ACHN (cell line): ENCODE results near the gene STMN3.

Experiments used
- DNase-seq: peaks from one replicate; pipeline ENCODE4 v3.0.0-alpha.2; 2015
- in situ Hi-C: cut with HindIII; loops from 2 replicates; pipeline ENCODE4 v1.10.0; 2017; ENCODE audit warnings: low sequenced_read_pairs, low pct_ligation_motif_present, low pct_unique_long_range_greater_than_20kb

STMN3 gene

DNA sequence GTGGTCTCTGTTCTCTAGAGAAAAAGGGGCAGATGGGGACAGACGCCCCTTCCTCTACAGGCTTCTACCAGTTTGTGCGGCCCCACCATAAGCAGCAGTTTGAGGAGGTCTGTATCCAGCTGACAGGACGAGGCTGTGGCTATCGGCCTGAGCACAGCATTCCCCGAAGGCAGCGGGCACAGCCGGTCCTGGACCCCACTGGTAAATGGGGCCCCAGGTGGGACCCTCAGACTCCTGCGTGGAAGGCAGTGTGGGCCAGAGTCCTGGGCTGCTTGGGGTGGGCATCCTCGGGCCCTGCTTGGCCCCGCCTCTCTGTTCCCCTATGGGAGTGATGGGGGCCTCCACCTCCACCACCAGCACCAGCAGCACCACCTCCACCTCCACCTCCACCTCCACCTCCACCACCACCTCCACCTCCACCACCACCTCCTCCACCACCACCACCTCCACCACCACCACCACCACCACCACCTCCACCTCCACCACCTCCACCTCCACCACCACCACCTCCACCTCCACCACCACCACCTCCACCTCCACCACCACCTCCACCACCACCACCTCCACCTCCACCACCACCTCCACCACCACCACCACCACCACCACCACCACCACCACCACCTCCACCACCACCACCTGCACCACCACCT lies 40.0 kb upstream of the STMN3 start:
- DNase-seq, result no peak
- in situ Hi-C loops, result no loop called here

DNA sequence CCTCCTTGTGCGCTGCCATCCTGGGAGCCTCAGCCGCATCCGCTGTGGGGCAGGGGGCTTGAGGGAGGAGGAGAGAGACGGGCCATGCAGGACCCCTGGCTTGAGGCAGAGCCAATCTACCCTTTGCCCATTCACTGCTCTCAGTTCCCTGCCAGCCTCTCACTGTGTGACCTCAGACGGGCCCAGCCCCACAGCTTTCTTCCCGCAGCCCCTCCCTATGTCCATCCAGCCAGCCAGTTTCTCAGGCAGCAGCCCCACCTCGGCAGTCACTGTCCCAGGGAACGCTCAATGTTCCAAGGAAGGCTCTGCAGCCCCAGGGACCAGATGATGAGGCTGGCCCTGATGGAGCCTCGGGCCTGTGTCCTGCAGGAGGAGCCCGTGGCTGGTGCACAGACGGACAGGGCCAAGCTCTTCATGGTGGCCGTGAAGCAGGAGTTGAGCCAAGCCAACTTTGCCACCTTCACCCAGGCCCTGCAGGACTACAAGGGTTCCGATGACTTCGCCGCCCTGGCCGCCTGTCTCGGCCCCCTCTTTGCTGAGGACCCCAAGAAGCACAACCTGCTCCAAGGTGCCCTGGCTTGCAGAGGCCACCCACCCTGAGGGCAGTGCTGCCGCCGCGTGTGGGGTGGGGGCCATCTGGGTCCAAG lies 39.3 kb upstream of the STMN3 start:
- no peak for DNase-seq
- in situ Hi-C loops, result no loop called here

- no peak for DNase-seq
Measured at GRCh38 chr20:63691711-63692435, 38.6 kb upstream of the STMN3 start.

DNA sequence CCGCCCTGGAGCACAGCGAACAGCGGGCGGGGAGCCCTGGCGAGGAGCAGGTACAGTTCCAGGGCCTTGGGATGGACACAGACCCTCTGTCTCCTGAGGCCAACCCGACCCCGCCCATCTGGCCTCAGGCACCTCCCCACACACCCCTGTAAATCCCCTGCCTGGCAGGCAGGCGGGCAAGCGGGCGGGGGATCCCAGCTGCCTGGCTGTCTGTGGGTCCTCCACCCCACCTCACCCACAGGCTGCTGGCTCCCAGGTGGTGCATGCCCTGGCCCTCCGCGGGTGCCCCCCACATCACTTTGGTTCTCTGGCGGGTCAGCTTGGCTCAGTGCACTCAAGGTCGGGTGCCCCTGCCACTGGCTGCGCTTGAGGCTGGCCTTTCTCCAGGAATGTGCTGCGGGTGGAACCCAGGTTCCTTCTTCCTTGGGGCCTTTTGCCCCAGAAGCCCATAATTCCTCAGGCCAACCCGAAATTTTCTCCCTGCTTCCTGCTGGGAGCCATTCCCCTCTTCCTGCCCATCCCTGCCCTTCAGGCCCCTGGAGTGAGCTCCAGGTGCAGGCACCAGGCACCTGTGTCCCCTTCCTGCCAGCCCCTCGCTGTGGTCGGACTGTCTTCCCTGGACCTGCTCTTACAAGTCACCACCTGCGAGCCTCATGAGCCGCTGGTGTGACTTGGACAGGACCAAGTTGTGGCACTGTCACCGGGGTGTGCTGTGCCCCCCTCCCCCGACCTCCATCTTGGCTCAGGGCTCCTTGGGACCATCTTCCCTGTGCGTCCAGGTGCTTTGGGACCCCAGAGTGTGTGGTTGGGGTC lies 37.9 kb upstream of the STMN3 start:
- no peak for DNase-seq
- in situ Hi-C loops, result no loop called here

More at GRCh38 chr20:63691711-63692435, 38.6 kb upstream of the STMN3 start:
- in situ Hi-C loops, result no loop called here

GRCh38 chr20:63690003-63690897 lies 37.0 kb upstream of the STMN3 start:
- in situ Hi-C loops, result no loop called here
- DNase-seq, result no peak

- no peak for DNase-seq
- in situ Hi-C loops, result no loop called here
Measured at GRCh38 chr20:63689046-63690002, 36.1 kb upstream of the STMN3 start.

- DNase-seq, result no peak
- in situ Hi-C loops, result no loop called here
Measured at GRCh38 chr20:63688228-63689045, 35.2 kb upstream of the STMN3 start.

GRCh38 chr20:63687419-63688178 lies 34.4 kb upstream of the STMN3 start:
- in situ Hi-C loops, result no loop called here
- no peak for DNase-seq

DNA sequence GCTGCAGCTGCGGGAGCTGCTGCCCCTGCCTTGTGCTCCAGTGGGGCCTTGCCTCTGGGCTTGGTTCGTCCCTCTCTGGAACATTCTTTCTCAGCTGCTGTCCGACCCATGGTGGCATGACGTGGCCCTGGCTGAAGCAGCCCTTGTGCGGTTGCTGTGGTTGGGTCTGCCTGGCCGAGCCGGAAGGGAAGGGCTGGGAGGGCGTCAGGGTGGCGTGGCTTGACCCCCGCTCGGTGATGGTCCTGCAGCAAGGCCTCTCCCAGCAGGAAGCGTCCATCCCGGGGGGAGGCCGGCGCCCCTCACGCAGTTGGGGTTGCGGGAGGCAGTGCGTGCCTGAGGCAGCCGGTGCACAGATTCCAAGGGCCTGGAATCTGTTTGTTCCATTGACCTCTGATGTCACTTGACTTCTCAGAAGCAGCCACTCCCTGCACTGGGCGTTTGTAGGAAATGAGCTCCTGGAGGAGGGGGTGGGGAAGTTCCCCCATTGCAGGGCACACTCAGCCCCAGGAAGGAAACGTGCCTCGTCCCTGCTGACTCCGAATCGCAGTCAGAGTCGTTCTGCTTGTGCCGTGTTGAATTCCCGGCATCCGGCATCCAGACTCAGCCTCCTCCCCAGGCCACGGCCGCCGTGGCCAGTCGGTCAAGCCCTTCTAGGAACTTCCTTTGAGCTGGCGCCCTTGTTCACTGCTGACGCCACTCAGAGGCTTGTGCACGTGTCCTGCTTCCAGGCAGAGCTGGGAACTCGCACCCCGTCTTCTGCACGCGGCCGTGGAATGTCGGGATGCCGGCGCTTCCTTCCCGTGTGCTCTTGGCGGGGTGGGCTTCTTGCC lies 33.5 kb upstream of the STMN3 start:
- in situ Hi-C loops, result no loop called here
- DNase-seq, result no peak

DNA sequence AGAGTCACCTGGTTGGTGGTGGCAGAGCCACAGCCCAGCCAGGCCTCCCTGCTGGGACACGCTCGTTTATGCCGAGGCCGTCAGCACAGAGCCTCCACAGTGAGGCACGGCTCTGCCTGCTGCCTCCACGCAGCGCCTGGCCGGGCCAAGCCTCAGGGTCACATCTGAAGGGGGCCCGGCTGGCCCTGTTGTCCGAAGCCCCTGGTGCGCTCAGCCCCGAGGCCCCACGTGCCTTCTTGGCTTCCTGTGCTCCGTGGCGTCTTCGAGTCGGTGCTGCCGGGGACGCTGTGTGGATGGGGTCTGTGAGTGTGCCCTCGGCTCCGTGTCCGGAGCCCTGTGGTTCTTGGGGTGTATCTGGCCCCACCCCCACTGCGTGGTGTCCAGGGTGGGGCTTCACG lies 32.9 kb upstream of the STMN3 start:
- no peak for DNase-seq
- in situ Hi-C loops, result no loop called here

DNA sequence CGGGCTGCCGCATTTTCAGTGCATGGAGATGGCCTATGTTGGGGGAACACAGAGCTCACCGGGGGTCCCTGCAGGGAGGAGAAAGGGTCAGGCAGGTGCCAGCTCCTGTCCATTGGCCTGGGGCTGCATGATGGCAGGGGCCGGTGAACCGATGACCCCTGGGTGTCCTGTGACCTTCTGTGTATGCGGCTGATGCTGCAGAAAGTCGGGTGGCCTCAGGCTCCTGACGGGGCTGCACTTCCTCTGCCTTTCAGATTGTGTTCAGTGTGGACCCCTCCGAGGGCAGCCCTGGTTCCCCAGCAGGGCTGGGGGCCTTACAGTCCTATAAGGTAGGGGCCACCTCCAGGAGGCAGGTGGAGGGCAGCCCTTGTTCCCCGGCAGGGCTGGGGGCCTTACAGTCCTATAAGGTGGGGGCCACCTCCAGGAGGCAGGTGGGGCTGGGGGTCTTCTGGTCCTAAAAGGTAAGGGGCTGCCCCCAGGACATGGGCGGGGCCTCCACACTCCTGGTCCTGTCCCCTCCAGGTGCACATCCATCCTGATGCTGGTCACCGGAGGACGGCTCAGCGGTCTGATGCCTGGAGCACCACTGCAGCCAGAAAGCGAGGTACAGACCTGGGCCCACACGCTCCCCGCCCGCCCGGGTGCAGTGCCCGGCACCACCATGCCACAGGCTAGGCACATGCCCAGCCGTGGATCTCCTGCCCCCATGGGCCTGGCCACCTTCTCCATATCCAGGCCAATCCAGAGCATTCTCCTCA lies 32.2 kb upstream of the STMN3 start:
- no peak for DNase-seq
- in situ Hi-C loops, result no loop called here

- DNase-seq, result peak; percentile 98
- in situ Hi-C loops, result no loop called here
Measured at GRCh38 chr20:63682384-63683139, 29.3 kb upstream of the STMN3 start.

DNA sequence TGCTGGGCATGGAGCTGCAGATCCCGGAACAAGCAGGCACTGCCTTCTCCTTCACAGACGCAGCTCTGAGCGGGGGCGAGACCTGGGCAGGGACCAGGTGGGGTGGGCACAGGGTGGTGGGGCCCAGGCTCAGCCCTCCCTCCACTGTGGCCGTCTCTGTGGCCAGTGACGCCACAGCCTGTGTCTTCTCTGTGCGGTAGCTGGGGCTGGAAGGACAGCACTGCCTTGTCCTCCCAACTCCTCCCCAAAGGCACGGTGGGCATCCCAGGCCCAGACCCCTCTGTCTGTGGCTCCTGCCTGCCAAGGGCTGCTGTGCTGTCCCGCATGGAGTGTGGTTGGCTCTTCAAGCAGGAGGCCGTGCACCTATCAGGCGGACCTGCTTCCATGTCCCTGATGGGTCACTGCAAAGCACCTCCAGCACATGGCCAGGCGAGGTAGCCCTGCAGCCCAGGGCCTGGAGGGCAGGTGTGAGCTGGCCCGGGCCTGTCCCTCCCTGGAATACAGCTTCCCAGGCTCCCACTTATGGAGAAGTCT lies 28.5 kb upstream of the STMN3 start:
- no peak for DNase-seq
- in situ Hi-C loops, result no loop called here
